Naive thymus-derived CD4-positive, alpha-beta T cell (primary cell): ENCODE measurements around the gene PHF1. TPM values are rescaled to one million over a fixed set of nuclear protein-coding genes. Genes with fewer than 3 reads are reported as not detected.
A peak's percentile ranks its signal among the peaks of the same experiment; 100 is the strongest.

Source experiments
- ATAC-seq: fragments of 150-1000 bp; cut with Tn5 transposase; 2 replicates; pipeline ENCODE4 v1.10.0; 2021; ENCODE audit warnings: mild to moderate bottlenecking, moderate library complexity
- CTCF ChIA-PET: fragments of 350-600 bp; sonication (Branson Sonifier 250); formaldehyde crosslinking; loops from one replicate; lab custom pipeline; 2021; ENCODE audit warnings: antibody characterized with exemption; lab: Charles Lee
- POLR2A ChIA-PET: fragments of 350-600 bp; sonication (Branson Sonifier 250); formaldehyde crosslinking; loops from one replicate; lab custom pipeline; 2021; ENCODE audit warnings: antibody characterized with exemption, inconsistent platforms; lab: Charles Lee
- DNase-seq, 9 donors: peaks; one replicate each; pipeline versions ENCODE4 v3.0.0 to v3.0.0-alpha.2; 2020 to 2022; ENCODE audit warnings: mixed read lengths in 1 of 9
- H3K27ac ChIP-seq: one replicate; pipeline ENCODE4 v1.7.0; 2013; ENCODE audit warnings: mild to moderate bottlenecking, low read depth, low read length, moderate library complexity
- H3K27me3 ChIP-seq, 2 donors: one replicate each; pipeline ENCODE4 v1.7.0; 2013; ENCODE audit warnings: low read length in 2 of 2, mild to moderate bottlenecking in 2 of 2, moderate library complexity in 2 of 2; ENCODE audit not compliant: control insufficient read depth in 2 of 2, insufficient read depth in 2 of 2
- H3K36me3 ChIP-seq, 3 experiments: 1 replicate in 2 of 3; 2 replicates in 1 of 3; pipeline ENCODE4 v1.7.0; 2013; ENCODE audit warnings: low read length in 3 of 3, mild to moderate bottlenecking in 3 of 3, moderate library complexity in 1 of 3; ENCODE audit not compliant: insufficient read depth in 3 of 3, control insufficient read depth in 2 of 3
- H3K4me1 ChIP-seq, 2 donors: one replicate each; pipeline ENCODE4 v1.7.0; 2013; ENCODE audit warnings: low read length in 2 of 2, mild to moderate bottlenecking in 2 of 2, moderate library complexity in 1 of 2; ENCODE audit not compliant: control insufficient read depth in 2 of 2, insufficient read depth in 2 of 2
- H3K4me3 ChIP-seq: 2 replicates; pipeline ENCODE4 v1.7.0; 2013; ENCODE audit warnings: mild to moderate bottlenecking, low read length
- H3K9me3 ChIP-seq, 3 experiments: 1 replicate in 2 of 3; 2 replicates in 1 of 3; pipeline ENCODE4 v1.7.0; 2013; ENCODE audit warnings: low read length in 3 of 3; ENCODE audit not compliant: control insufficient read depth in 2 of 3
- H3K27ac Mint-ChIP-seq, 9 donors: one replicate each; pipeline ENCODE4 v1.8.0; 2020 to 2022; ENCODE audit warnings: mixed read lengths in 9 of 9, mild to moderate bottlenecking in 8 of 9, moderate library complexity in 5 of 9, inconsistent platforms in 2 of 9
- H3K27me3 Mint-ChIP-seq, 5 donors: one replicate each; pipeline ENCODE4 v1.8.0; 2021 to 2022; ENCODE audit warnings: mixed read lengths in 5 of 5, mild to moderate bottlenecking in 1 of 5
- H3K36me3 Mint-ChIP-seq, 5 donors: one replicate each; pipeline ENCODE4 v1.8.0; 2020 to 2022; ENCODE audit warnings: mixed read lengths in 5 of 5, mild to moderate bottlenecking in 3 of 5, inconsistent platforms in 1 of 5
- H3K4me1 Mint-ChIP-seq, 7 donors: one replicate each; pipeline ENCODE4 v1.8.0; 2020 to 2022; ENCODE audit warnings: mixed read lengths in 7 of 7, mild to moderate bottlenecking in 3 of 7, inconsistent platforms in 1 of 7
- H3K4me3 Mint-ChIP-seq, 10 donors: one replicate each; pipeline ENCODE4 v1.8.0; 2020 to 2022; ENCODE audit warnings: mild to moderate bottlenecking in 10 of 10, mixed read lengths in 10 of 10, moderate library complexity in 6 of 10, inconsistent platforms in 2 of 10
- H3K9me3 Mint-ChIP-seq, 11 donors: one replicate each; pipeline ENCODE4 v1.8.0; 2020 to 2022; ENCODE audit warnings: mixed read lengths in 11 of 11, mild to moderate bottlenecking in 4 of 11, inconsistent platforms in 1 of 11, moderate library complexity in 1 of 11
- intact Hi-C, 2 donors: fragments of 100-400 bp; cut with micrococcal nuclease; formaldehyde crosslinking; loops; one replicate each; pipeline ENCODE4 v1.15.1; 2023
- polyA plus RNA-seq, 2 donors: library from polyadenylated mRNA; unstranded; fragments of 300-500 nt; fragmentation: Illumina TruSeq; gene quantifications; one replicate each; pipeline ENCODE4 v1.2.3, GENCODE V29; 2021
- total RNA-seq, 6 experiments: library from RNA in 5 of 6; stranded (reverse) in 5 of 6; gene quantifications; 1 replicate in 5 of 6; 2 replicates in 1 of 6; pipeline ENCODE4 v1.2.3 and lab custom pipeline; 2021 to 2026

The PHF1 gene
- total and polyA plus RNA-seq, 7 experiments from 2014 or later, result 37.8 to 356 (median 224) TPM

DNA sequence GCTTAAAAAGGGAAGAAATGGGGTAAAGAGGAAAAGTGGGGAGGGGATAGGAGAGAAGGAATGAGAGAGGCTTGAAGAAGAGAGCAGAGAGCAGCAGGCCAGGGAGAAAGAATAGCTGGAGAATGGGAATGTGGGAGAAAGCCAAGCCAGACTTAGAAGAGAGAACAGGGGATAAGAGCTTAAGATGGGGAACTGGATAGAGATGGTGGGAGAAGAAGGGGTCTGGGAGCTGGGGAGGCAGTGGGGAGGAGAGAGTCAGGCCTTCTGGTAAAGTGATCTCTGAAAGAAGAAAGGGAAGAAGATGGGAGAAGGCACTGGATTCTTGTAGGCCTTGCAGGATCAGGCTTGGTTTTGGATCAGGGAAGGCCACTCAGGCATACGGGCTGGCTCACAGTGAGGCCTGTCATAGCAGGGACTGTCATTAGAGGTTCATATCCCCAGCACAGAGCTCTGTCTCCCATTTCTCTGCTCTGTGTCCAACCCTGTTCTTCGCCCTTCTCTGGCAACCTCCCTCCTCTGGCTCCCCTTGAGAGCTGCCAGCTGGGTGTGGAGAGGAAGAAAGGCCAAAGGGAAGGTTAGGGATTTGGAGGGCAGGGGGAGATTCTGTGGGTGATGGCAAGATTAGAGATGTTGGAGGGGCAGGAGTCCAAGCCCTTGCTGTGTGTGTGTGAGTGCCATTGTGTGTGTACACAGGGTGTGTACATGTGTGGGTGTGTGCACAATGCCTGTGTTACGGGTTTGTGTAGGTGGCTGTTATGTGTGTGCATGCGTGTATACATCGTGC is 18.3 kb downstream of the PHF1 start:
- H3K27me3 Mint-ChIP-seq, result no peaks in the 10 kb centered on the region
- ChIA-PET POLR2A (interaction anchor here (0.7 to 4.4 kb wide), 17 partner anchors 11 to 282 kb away, joined by 3 to 61 read pairs (median 6); partner anchors contain the start of genes B3GALT4, BAK1, CUTA and ITPR3), CTCF (interaction anchor here (0.6 to 1.3 kb wide), 8 partner anchors 11 to 111 kb away, joined by 3 to 6 read pairs (median 3); partner anchors contain the start of genes CUTA, KIFC1, ZBTB22 and ZBTB9)
- peaks cover 51 to 59% of the 10 kb centered on the region in 2 donors for H3K4me1 ChIP-seq
- peaks cover 0 to 4% (median 0%) of the 10 kb centered on the region in 3 experiments for H3K36me3 ChIP-seq
- peaks cover 0 to 27% (median 0%) of the 10 kb centered on the region in 5 donors for H3K36me3 Mint-ChIP-seq
- DNase-seq, result no peak
- intact Hi-C loops, result loop anchor here (2.0 to 10.0 kb wide), 8 partner anchors 52 to 1252 kb away; partner anchors contain the start of genes RGL2 (in 2 of the 2), AGPAT1 (in 1 of the 2), ITPR3 (in 1 of the 2) and RNF5 (in 1 of the 2)
- no peaks in the 10 kb centered on the region for H3K27me3 ChIP-seq
- H3K9me3 Mint-ChIP-seq, result no peaks in the 10 kb centered on the region
- H3K4me3 Mint-ChIP-seq, result peak overlapping the region; percentile 86 to 98 (median 92)
- peak overlapping the region; percentile 81 to 98 (median 96) for H3K27ac Mint-ChIP-seq
- ATAC-seq, result no peak
- peak overlapping the region; percentile 88 for H3K27ac ChIP-seq
- H3K4me3 ChIP-seq, result peak overlapping the region; percentile 71
- no peaks in the 10 kb centered on the region for H3K9me3 ChIP-seq
- H3K4me1 Mint-ChIP-seq, result peaks cover 69 to 84% (median 79%) of the 10 kb centered on the region in 7 donors

DNA sequence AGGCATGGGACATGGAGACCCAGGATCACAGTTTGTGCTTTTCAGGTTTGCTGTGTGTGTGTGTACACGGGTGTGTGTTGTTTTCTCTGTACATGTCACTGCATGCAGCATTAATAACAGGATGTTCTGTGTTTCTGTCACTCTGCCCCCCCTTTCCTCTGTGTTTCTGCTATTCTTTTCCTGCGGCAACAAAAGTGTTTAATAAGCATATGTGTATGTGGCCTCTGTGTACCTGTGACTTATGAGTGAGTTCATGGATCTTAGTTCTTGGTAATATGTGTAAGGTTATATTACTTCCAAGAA is 18.9 kb downstream of the PHF1 start:
- Histone ChIP-seq H3K36me3 (peaks cover 0 to 4% (median 0%) of the 10 kb centered on the region in 3 experiments), H3K4me1 (peaks cover 49 to 58% of the 10 kb centered on the region in 2 donors)
- no peaks in the 10 kb centered on the region for H3K9me3 Mint-ChIP-seq

DNA sequence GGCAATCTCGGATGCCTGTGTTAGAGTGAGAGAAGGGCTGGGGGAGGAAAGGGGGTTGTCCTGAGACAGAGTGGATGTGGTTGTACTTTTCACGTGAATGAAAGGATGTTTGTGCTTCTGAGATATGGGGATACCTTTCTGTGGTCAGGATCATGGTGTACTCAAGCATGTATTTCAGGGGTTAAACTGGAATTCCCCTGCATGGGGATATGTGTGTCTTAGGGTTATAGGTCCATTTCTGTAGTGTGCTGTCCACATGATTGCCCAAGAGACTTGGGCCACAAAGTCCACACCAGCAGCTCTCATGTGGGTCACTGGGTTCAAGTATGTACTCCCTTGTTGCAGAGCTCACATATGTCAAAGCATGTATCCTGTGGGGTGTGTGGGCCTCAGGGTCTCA is 19.5 kb downstream of the PHF1 start:
- no peak for ATAC-seq
- H3K9me3 ChIP-seq, result no peaks in the 10 kb centered on the region
- H3K36me3 Mint-ChIP-seq, result peaks cover 0 to 16% (median 4%) of the 10 kb centered on the region in 5 donors
- peak in 3 of 9 donors; percentile 37 to 53 (median 45) for DNase-seq
- intact Hi-C loops, result no loop called here
- no peaks in the 10 kb centered on the region for H3K27me3 Mint-ChIP-seq
- peaks cover 43 to 51% of the 10 kb centered on the region in 2 donors for H3K4me1 ChIP-seq
- H3K27ac Mint-ChIP-seq, result peak overlapping the region; percentile 81 to 98 (median 96)
- H3K27me3 ChIP-seq, result no peaks in the 10 kb centered on the region
- peak overlapping the region; percentile 52 for H3K4me3 ChIP-seq
- CTCF ChIA-PET, result interaction anchor here (0.9 to 1.8 kb wide), 8 partner anchors 12 to 306 kb away, joined by 3 to 7 read pairs (median 4); partner anchors contain the start of genes BAK1, CUTA and ZBTB9
- H3K4me1 Mint-ChIP-seq, result peaks cover 60 to 73% (median 67%) of the 10 kb centered on the region in 7 donors
- H3K4me3 Mint-ChIP-seq, result peak overlapping the region; percentile 86 to 98 (median 92)
- H3K27ac ChIP-seq, result peak overlapping the region; percentile 88
- peaks cover 0 to 8% (median 2%) of the 10 kb centered on the region in 3 experiments for H3K36me3 ChIP-seq
- H3K9me3 Mint-ChIP-seq, result no peaks in the 10 kb centered on the region
- POLR2A ChIA-PET, result interaction anchor here (0.7 to 4.4 kb wide), 23 partner anchors 8 to 458 kb away, joined by 3 to 61 read pairs (median 6); partner anchors contain the start of genes B3GALT4, BAK1, CUTA and ITPR3

More for the DNA sequence above, 18.9 kb downstream of the PHF1 start:
- ATAC-seq (no peak), DNase-seq (peak in 6 of 9 donors; percentile 48 to 70 (median 58))
- Mint-ChIP-seq H3K36me3 (peaks cover 0 to 22% (median 0%) of the 10 kb centered on the region in 5 donors), H3K4me1 (peaks cover 66 to 80% (median 73%) of the 10 kb centered on the region in 7 donors), H3K4me3 (peak overlapping the region; percentile 86 to 98 (median 92)), H3K27ac (peak overlapping the region; percentile 81 to 98 (median 96)), H3K27me3 (no peaks in the 10 kb centered on the region)
- POLR2A ChIA-PET, result interaction anchor here (1.0 to 4.4 kb wide), 16 partner anchors 12 to 458 kb away, joined by 3 to 61 read pairs (median 7); partner anchors contain the start of genes BAK1, CUTA, ITPR3 and PHF1
- intact Hi-C loops, result loop anchor here (2.0 to 10.0 kb wide), 8 partner anchors 51 to 1252 kb away; partner anchors contain the start of genes RGL2 (in 2 of the 2), AGPAT1 (in 1 of the 2), ITPR3 (in 1 of the 2) and RNF5 (in 1 of the 2)
- no peaks in the 10 kb centered on the region for H3K9me3 ChIP-seq
- CTCF ChIA-PET, result interaction anchor here (0.6 to 1.6 kb wide), 6 partner anchors 16 to 150 kb away, joined by 3 to 6 read pairs (median 3); partner anchors contain the start of genes BAK1, ZBTB22 and ZBTB9
- peak overlapping the region; percentile 71 for H3K4me3 ChIP-seq
- H3K27ac ChIP-seq, result peak overlapping the region; percentile 88
- no peaks in the 10 kb centered on the region for H3K27me3 ChIP-seq

DNA sequence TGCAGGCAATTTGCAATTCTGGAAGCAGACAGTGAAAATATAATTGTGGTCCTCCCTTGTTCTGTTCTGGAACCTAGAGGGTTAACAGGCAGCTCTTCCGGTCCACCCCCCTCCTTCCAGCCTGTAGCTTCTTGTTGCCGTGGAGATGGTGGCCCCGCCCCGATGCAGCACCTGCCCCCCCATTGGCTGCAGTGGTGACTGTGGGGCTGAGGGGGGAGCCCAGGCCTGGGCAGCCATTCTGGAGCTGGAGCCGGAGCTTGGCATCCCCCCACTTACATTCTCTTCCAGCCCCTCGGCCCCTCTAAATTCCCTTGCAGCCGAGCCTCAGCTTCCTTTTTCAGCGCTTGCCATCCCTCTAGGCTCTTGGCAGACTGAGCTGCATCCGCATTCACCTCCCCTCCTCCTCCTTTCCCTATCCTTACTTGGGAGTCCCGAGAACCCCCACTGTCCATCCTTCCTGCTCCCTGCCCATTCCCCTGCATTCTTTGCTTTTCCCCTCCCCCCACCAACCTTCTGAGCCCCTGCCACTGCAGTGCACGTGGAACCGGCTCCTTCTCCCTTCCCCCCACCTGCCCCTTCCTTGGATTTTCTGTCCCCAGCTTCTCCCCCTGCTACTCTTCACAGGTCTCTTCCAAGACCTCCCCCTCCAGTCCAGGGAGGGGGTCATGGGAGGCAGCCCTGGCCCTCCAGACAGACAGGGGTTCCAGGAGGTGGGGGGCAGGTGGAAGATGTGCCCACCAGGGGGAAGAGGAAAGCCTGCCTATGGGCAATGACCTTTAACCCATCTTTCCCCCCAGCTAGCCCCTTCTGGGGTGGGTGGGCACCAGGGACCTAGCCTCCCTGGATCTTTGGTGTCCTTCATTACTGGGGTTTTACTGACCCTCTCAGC is 20.4 kb downstream of the PHF1 start:
- Mint-ChIP-seq H3K36me3 (peaks cover 0 to 15% (median 9%) of the 10 kb centered on the region in 5 donors), H3K4me1 (peaks cover 56 to 69% (median 64%) of the 10 kb centered on the region in 7 donors), H3K9me3 (no peaks in the 10 kb centered on the region), H3K4me3 (peak overlapping the region; percentile 86 to 98 (median 92)), H3K27ac (peak overlapping the region; percentile 81 to 98 (median 96)), H3K27me3 (no peaks in the 10 kb centered on the region)
- DNase-seq (peak; percentile 65 to 89 (median 87)), ATAC-seq (peak; percentile 82)
- Histone ChIP-seq H3K4me3 (peak overlapping the region; percentile 52), H3K36me3 (peaks cover 0 to 17% (median 7%) of the 10 kb centered on the region in 3 experiments), H3K27me3 (no peaks in the 10 kb centered on the region), H3K4me1 (peaks cover 42 to 51% of the 10 kb centered on the region in 2 donors), H3K27ac (peak overlapping the region; percentile 88), H3K9me3 (no peaks in the 10 kb centered on the region)
- ChIA-PET CTCF (interaction anchor here (0.9 to 1.8 kb wide), 7 partner anchors 13 to 307 kb away, joined by 3 to 7 read pairs (median 4); partner anchors contain the start of genes BAK1, CUTA and ZBTB9), POLR2A (interaction anchor here (0.7 to 4.4 kb wide), 24 partner anchors 9 to 459 kb away, joined by 3 to 61 read pairs (median 6); partner anchors contain the start of genes B3GALT4, CUTA, PHF1 and RPS18)
- intact Hi-C loops, result loop anchor here (1.0 kb wide), 5 partner anchors 21 to 140 kb away; partner anchors contain the start of genes KIFC1 (in 2 of the 2) and ZBTB9 (in 2 of the 2)

DNA sequence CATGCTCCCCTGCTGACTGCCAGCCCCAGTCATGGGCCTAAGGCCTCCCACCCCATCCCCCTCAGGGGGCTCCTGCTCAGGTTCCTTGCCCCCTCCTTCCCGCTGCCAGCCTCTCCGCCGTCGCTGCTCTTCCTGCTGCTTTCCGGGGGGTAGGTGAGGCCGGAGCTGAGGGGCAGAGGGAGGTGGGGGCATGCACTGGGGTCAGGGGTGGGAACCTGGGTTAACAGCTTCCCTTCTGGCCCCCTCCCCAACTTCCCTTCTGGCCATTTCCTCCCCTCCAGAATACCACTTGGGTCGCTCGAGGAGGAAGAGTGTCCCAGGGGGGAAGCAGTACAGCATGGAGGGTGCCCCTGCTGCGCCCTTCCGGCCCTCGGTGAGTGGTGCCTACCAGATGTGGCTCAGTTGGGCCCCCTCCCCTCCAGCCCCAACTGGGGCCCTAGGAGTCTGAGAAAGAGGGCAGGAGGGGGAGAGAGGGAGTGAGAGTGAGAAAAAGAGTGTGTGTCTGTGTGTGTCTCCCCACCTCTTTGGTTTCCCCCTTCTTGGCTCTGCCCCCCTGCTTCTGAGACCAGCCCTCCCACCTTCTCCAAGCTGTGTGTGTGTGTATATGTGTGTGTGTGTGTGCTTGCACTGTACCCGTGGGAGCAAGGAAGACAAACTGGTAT is 21.2 kb downstream of the PHF1 start:
- intact Hi-C loops, result loop anchor here (1.0 kb wide), 5 partner anchors 22 to 139 kb away; partner anchors contain the start of genes KIFC1 (in 2 of the 2) and ZBTB9 (in 2 of the 2)
- peaks cover 0 to 20% (median 9%) of the 10 kb centered on the region in 5 donors for H3K36me3 Mint-ChIP-seq
- peaks cover 51 to 61% (median 58%) of the 10 kb centered on the region in 7 donors for H3K4me1 Mint-ChIP-seq
- ATAC-seq (no peak), DNase-seq (no peak)
- no peaks in the 10 kb centered on the region for H3K9me3 Mint-ChIP-seq
- H3K27ac Mint-ChIP-seq, result peak overlapping the region; percentile 58 to 97 (median 87)
- peak overlapping the region; percentile 36 to 98 (median 92) for H3K4me3 Mint-ChIP-seq
- H3K36me3 ChIP-seq, result peaks cover 3 to 25% (median 7%) of the 10 kb centered on the region in 3 experiments
- H3K27ac ChIP-seq, result peak overlapping the region; percentile 88
- H3K27me3 Mint-ChIP-seq, result no peaks in the 10 kb centered on the region
- H3K9me3 ChIP-seq, result no peaks in the 10 kb centered on the region
- peak overlapping the region; percentile 52 for H3K4me3 ChIP-seq
- H3K27me3 ChIP-seq, result no peaks in the 10 kb centered on the region
- CTCF ChIA-PET, result interaction anchor here (0.6 to 1.8 kb wide), 2 partner anchors 14 to 114 kb away, joined by 3 to 7 read pairs; partner anchors contain the start of gene CUTA
- peaks cover 41 to 50% of the 10 kb centered on the region in 2 donors for H3K4me1 ChIP-seq
- POLR2A ChIA-PET, result interaction anchor here (1.3 to 4.4 kb wide), 6 partner anchors 10 to 22 kb away, joined by 3 to 61 read pairs (median 25); partner anchors contain the start of genes CUTA, PHF1, SYNGAP1 and ZBTB9
